ENCODE data around the gene NRP2. TPM values are rescaled to one million over a fixed set of nuclear protein-coding genes. Genes with fewer than 3 reads are reported as not detected.

NRP2 gene, protein sequence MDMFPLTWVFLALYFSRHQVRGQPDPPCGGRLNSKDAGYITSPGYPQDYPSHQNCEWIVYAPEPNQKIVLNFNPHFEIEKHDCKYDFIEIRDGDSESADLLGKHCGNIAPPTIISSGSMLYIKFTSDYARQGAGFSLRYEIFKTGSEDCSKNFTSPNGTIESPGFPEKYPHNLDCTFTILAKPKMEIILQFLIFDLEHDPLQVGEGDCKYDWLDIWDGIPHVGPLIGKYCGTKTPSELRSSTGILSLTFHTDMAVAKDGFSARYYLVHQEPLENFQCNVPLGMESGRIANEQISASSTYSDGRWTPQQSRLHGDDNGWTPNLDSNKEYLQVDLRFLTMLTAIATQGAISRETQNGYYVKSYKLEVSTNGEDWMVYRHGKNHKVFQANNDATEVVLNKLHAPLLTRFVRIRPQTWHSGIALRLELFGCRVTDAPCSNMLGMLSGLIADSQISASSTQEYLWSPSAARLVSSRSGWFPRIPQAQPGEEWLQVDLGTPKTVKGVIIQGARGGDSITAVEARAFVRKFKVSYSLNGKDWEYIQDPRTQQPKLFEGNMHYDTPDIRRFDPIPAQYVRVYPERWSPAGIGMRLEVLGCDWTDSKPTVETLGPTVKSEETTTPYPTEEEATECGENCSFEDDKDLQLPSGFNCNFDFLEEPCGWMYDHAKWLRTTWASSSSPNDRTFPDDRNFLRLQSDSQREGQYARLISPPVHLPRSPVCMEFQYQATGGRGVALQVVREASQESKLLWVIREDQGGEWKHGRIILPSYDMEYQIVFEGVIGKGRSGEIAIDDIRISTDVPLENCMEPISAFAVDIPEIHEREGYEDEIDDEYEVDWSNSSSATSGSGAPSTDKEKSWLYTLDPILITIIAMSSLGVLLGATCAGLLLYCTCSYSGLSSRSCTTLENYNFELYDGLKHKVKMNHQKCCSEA
- total RNA-seq (2022; extraction: Qiagen RNA extraction; ENCODE audit: low read depth) = 92.4 to 182 TPM (median 157 TPM) in 5 replicates

DNA sequence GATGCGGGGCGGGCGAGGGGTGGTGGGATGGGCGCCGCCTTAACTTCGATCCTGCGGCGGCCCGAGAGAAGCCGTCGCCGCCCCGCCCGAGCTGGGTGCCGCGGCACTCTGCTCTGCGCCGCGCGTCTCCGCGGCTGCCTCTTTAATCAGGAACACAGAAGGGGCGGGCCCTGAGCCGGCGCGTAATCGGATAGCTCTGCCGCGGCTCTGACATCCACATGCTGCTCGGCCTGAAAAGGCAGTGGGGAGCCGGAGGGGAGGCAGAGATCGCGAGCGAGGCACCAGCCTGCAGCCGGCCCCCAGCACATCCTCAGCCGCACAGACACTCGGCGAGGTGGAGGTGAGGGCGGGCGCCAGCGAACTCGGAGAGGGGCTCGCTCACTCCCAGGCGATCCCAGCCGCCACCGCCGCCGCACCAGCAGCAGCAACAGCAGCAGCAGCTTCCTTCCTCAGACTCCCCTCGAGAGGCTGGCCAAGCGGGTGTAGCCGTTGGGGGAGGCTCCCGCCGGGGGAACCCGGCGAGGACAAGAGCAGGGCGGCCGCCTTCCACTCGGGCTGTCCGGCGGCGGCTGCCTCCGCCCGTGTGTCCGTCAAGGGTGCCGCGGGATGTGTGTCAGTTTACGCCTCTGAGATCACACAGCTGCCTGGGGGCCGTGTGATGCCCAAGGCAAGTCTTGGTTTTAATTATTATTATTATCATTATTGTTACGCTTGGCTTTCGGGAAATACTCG is at the start of gene NRP2:
Gene NRP2, plus strand, starts transcription at position 263 of the 732 bp plus-strand sequence. CDS start 790 bp downstream, outside the sequence.

Measured in A549 treated with ZK216348 at 1 μM for 4 hours (cell line).